NCI-H226 (cell line): ENCODE data around the gene ANKRD36C.
"Not testable (repeated sequence)": the region's sequence is repeated elsewhere in the genome, so short reads cannot be mapped to it uniquely, and the experiment has no call there.

ENCODE experiments used
- DNase-seq: peaks from one replicate; pipeline ENCODE4 v3.0.0-alpha.2; 2015

Gene ANKRD36C

GRCh38 chr2:95991351-95992094 lies at the start of gene ANKRD36C:
Gene ANKRD36C (minus strand): TSS chr2:95991824. CDS start chr2:95991708, 116 bp downstream.
- DNase-seq = peak; percentile 33

- DNase-seq = not testable (repeated sequence)
Measured at GRCh38 chr2:96035554-96035953, 43.9 kb upstream of the ANKRD36C start.

- DNase-seq = not testable (repeated sequence)
Measured at GRCh38 chr2:96034792-96035191, 43.2 kb upstream of the ANKRD36C start, which contains the start of gene GPAT2. Gene GPAT2 (minus strand): TSS chr2:96034916. CDS start chr2:96032359, 2,557 bp downstream.

GRCh38 chr2:96033997-96034396 lies 42.4 kb upstream of the ANKRD36C start:
- DNase-seq = not testable (repeated sequence)

GRCh38 chr2:96027725-96028325 lies 36.2 kb upstream of the ANKRD36C start:
- not testable (repeated sequence) for DNase-seq

GRCh38 chr2:96025755-96026154 lies 34.1 kb upstream of the ANKRD36C start:
- not testable (repeated sequence) for DNase-seq

- DNase-seq = no peak
Measured at GRCh38 chr2:96025194-96025492, 33.5 kb upstream of the ANKRD36C start.

- DNase-seq = no peak
Measured at GRCh38 chr2:96024336-96025193, 32.9 kb upstream of the ANKRD36C start.

GRCh38 chr2:96023701-96024100 lies 32.1 kb upstream of the ANKRD36C start:
- not testable (repeated sequence) for DNase-seq

GRCh38 chr2:96022701-96023447 lies 31.2 kb upstream of the ANKRD36C start:
- peak; percentile 43 for DNase-seq

- not testable (repeated sequence) for DNase-seq
Measured at GRCh38 chr2:96022126-96022525, 30.5 kb upstream of the ANKRD36C start.

GRCh38 chr2:96021142-96021541 lies 29.5 kb upstream of the ANKRD36C start:
- DNase-seq = not testable (repeated sequence)

- DNase-seq = not testable (repeated sequence)
Measured at GRCh38 chr2:96019909-96020590, 28.4 kb upstream of the ANKRD36C start.

GRCh38 chr2:96016321-96016720 lies 24.7 kb upstream of the ANKRD36C start:
- not testable (repeated sequence) for DNase-seq

GRCh38 chr2:96012792-96013264 lies 21.2 kb upstream of the ANKRD36C start:
- not testable (repeated sequence) for DNase-seq

GRCh38 chr2:96012086-96012791 lies 20.6 kb upstream of the ANKRD36C start:
- not testable (repeated sequence) for DNase-seq

- peak; percentile 39 for DNase-seq
Measured at GRCh38 chr2:96011129-96011455, 19.5 kb upstream of the ANKRD36C start.

GRCh38 chr2:96010320-96011128 lies 18.9 kb upstream of the ANKRD36C start:
- DNase-seq = peak; percentile 79

GRCh38 chr2:96009833-96010232 lies 18.2 kb upstream of the ANKRD36C start:
- DNase-seq = not testable (repeated sequence)

- DNase-seq = not testable (repeated sequence)
Measured at GRCh38 chr2:96008051-96008450, 16.4 kb upstream of the ANKRD36C start.
